Mesenchymal stem cell (in vitro differentiated cells and primary cell): ENCODE results near the gene FMN2.

Experiments
- DNase-seq: peaks from one replicate; pipeline ENCODE4 v3.0.0-alpha.2; 2013
- H2AFZ ChIP-seq: one replicate; pipeline ENCODE4 v1.6.1; 2013; ENCODE audit warnings: low read depth, mild to moderate bottlenecking, control low read depth, inconsistent platforms, low read length, moderate library complexity
- H2AK5ac ChIP-seq: 2 replicates; pipeline ENCODE4 v1.6.1; 2013; ENCODE audit warnings: low read length, moderate library complexity, mild to moderate bottlenecking, inconsistent platforms; ENCODE audit not compliant: severe bottlenecking
- H2BK120ac ChIP-seq: one replicate; pipeline ENCODE4 v1.6.1; 2013; ENCODE audit warnings: low read depth, mild to moderate bottlenecking, inconsistent platforms, low read length, moderate library complexity
- H2BK12ac ChIP-seq, 2 experiments: one replicate each; pipeline ENCODE4 v1.6.1; 2013; ENCODE audit warnings: inconsistent platforms in 2 of 2, low read length in 2 of 2, mild to moderate bottlenecking in 2 of 2, moderate library complexity in 2 of 2, control low read depth in 1 of 2
- H2BK15ac ChIP-seq: one replicate; pipeline ENCODE4 v1.6.1; 2013; ENCODE audit warnings: mild to moderate bottlenecking, low read depth, inconsistent platforms; ENCODE audit not compliant: poor library complexity, severe bottlenecking
- H2BK5ac ChIP-seq: 2 replicates; pipeline ENCODE4 v1.6.1; 2013; ENCODE audit warnings: low read depth, mild to moderate bottlenecking, low read length, control low read depth, inconsistent platforms; ENCODE audit not compliant: poor library complexity, severe bottlenecking
- H3K14ac ChIP-seq, 2 experiments: one replicate each; pipeline ENCODE4 v1.6.1; 2013; ENCODE audit warnings: inconsistent platforms in 2 of 2, low read length in 2 of 2, control low read depth in 1 of 2, mild to moderate bottlenecking in 1 of 2, moderate library complexity in 1 of 2
- H3K18ac ChIP-seq, 2 experiments: one replicate each; pipeline ENCODE4 v1.6.1; 2013; ENCODE audit warnings: inconsistent platforms in 2 of 2, low read length in 2 of 2, control low read depth in 1 of 2, low read depth in 1 of 2, mild to moderate bottlenecking in 1 of 2
- H3K23ac ChIP-seq, 2 experiments: one replicate each; pipeline ENCODE4 v1.6.1; 2013; ENCODE audit warnings: inconsistent platforms in 2 of 2, low read length in 2 of 2, mild to moderate bottlenecking in 2 of 2, moderate library complexity in 2 of 2, control low read depth in 1 of 2
- H3K27ac ChIP-seq: 2 replicates; pipeline ENCODE4 v1.5.1; 2013; ENCODE audit warnings: mild to moderate bottlenecking, moderate library complexity, low read length, control low read depth, inconsistent platforms; ENCODE audit not compliant: poor library complexity, severe bottlenecking
- H3K27me3 ChIP-seq, 2 experiments: 2 replicates each; pipeline versions ENCODE4 v1.6.1 to v1.7.0; 2013; ENCODE audit warnings: low read length in 2 of 2, mild to moderate bottlenecking in 2 of 2, moderate library complexity in 2 of 2, control low read depth in 1 of 2, inconsistent platforms in 1 of 2; ENCODE audit not compliant: control insufficient read depth in 1 of 2, insufficient read depth in 1 of 2
- H3K36me3 ChIP-seq, 2 experiments: 2 replicates each; pipeline versions ENCODE4 v1.6.1 to v1.7.0; 2013; ENCODE audit warnings: low read length in 2 of 2, control low read depth in 1 of 2, inconsistent platforms in 1 of 2, low read depth in 1 of 2, mild to moderate bottlenecking in 1 of 2; ENCODE audit not compliant: insufficient read depth in 2 of 2, control insufficient read depth in 1 of 2
- H3K4ac ChIP-seq, 2 experiments: one replicate each; pipeline ENCODE4 v1.6.1; 2013; ENCODE audit warnings: inconsistent platforms in 2 of 2, low read length in 2 of 2, mild to moderate bottlenecking in 2 of 2, moderate library complexity in 2 of 2, control low read depth in 1 of 2, low read depth in 1 of 2
- H3K4me1 ChIP-seq: 2 replicates; pipeline ENCODE4 v1.6.1; 2013; ENCODE audit warnings: low read depth, low read length, control low read depth; ENCODE audit not compliant: control insufficient read depth, insufficient read depth
- H3K4me2 ChIP-seq: 2 replicates; pipeline ENCODE4 v1.6.1; 2013; ENCODE audit warnings: low read length, mild to moderate bottlenecking, inconsistent platforms; ENCODE audit not compliant: poor library complexity, severe bottlenecking
- H3K4me3 ChIP-seq, 2 experiments: 2 replicates each; pipeline versions ENCODE4 v1.5.1 to v1.7.0; 2013; ENCODE audit warnings: low read length in 2 of 2, mild to moderate bottlenecking in 2 of 2, control low read depth in 1 of 2, low read depth in 1 of 2; ENCODE audit not compliant: insufficient read depth in 1 of 2
- H3K79me1 ChIP-seq: replicated peaks from 2 replicates; pipeline ENCODE4 v1.6.1; 2013; ENCODE audit warnings: mild to moderate bottlenecking, control low read depth, low read length, inconsistent platforms; ENCODE audit not compliant: poor library complexity, severe bottlenecking
- H3K9ac ChIP-seq: 2 replicates; pipeline ENCODE4 v1.7.0; 2013; ENCODE audit warnings: mild to moderate bottlenecking, low read length, moderate library complexity
- H3K9me3 ChIP-seq: 2 replicates; pipeline ENCODE4 v1.7.0; 2013; ENCODE audit warnings: mild to moderate bottlenecking, low read length; ENCODE audit not compliant: control insufficient read depth
- H4K8ac ChIP-seq: one replicate; pipeline ENCODE4 v1.6.1; 2013; ENCODE audit warnings: inconsistent platforms, mild to moderate bottlenecking, low read length, moderate library complexity
- H4K91ac ChIP-seq: one replicate; pipeline ENCODE4 v1.6.1; 2013; ENCODE audit warnings: mild to moderate bottlenecking, low read length, inconsistent platforms
- WGBS: methylation state at CpG from one replicate; pipeline ENCODE4 v1.1.7; 2013; ENCODE audit warnings: mixed read lengths; 5-methylcytosine and 5-hydroxymethylcytosine counted together

The FMN2 gene

GRCh38 chr1:240508201-240508600 is 416.5 kb downstream of the FMN2 start:
- H3K36me3 ChIP-seq: peaks cover 0 to 4% of the 10 kb centered on the region in 2 experiments
- H2BK12ac ChIP-seq: no peak overlapping the region
- no peak overlapping the region for H2BK5ac ChIP-seq
- H2AFZ ChIP-seq: no peak overlapping the region
- no peak overlapping the region for H3K9ac ChIP-seq
- H3K4me1 ChIP-seq: no peaks in the 10 kb centered on the region
- DNase-seq: no peak
- H3K27me3 ChIP-seq: no peaks in the 10 kb centered on the region
- no peak overlapping the region for H4K8ac ChIP-seq
- no peak overlapping the region for H3K18ac ChIP-seq
- H3K27ac ChIP-seq: no peak overlapping the region
- H2AK5ac ChIP-seq: no peak overlapping the region
- H3K14ac ChIP-seq: no peak overlapping the region
- H3K4ac ChIP-seq: no peak overlapping the region
- no peak overlapping the region for H2BK120ac ChIP-seq
- H3K79me1 ChIP-seq: no peaks in the 10 kb centered on the region
- no peaks in the 10 kb centered on the region for H3K9me3 ChIP-seq
- H4K91ac ChIP-seq: no peak overlapping the region
- H2BK15ac ChIP-seq: no peak overlapping the region
- WGBS: 67% methylated on average over 1 of the region's 3 CpGs
- no peak overlapping the region for H3K4me2 ChIP-seq
- H3K4me3 ChIP-seq: no peak overlapping the region
- no peak overlapping the region for H3K23ac ChIP-seq

- Histone ChIP-seq H3K79me1 (no peaks in the 10 kb centered on the region), H3K36me3 (no peaks in the 10 kb centered on the region), H2BK120ac (no peak overlapping the region), H3K4me1 (no peaks in the 10 kb centered on the region), H4K8ac (peak overlapping the region; percentile 37), H3K14ac (no peak overlapping the region), H3K27me3 (no peaks in the 10 kb centered on the region), H3K23ac (no peak overlapping the region), H2AK5ac (no peak overlapping the region), H2BK5ac (no peak overlapping the region), H3K9ac (no peak overlapping the region), H3K18ac (no peak overlapping the region), H3K4me3 (peak overlapping the region in 1 of 2 experiments; percentile 42), H2BK12ac (no peak overlapping the region), H3K4me2 (no peak overlapping the region), H3K9me3 (no peaks in the 10 kb centered on the region), H2AFZ (no peak overlapping the region), H3K4ac (no peak overlapping the region), H4K91ac (no peak overlapping the region), H3K27ac (no peak overlapping the region), H2BK15ac (no peak overlapping the region)
- WGBS: 53% methylated on average over 1 of the region's 2 CpGs
- no peak for DNase-seq
These were observed 417.3 kb downstream of the FMN2 start for GRCh38 chr1:240508950-240509349.

- H2BK15ac ChIP-seq: no peak overlapping the region
- no peak for DNase-seq
These were observed 420.1 kb downstream of the FMN2 start for GRCh38 chr1:240511789-240512188.

GRCh38 chr1:240515505-240515904 is 423.8 kb downstream of the FMN2 start:
- Histone ChIP-seq H3K36me3 (peaks cover 0 to 4% of the 10 kb centered on the region in 2 experiments), H2BK15ac (no peak overlapping the region), H2BK12ac (no peak overlapping the region), H3K27ac (peak overlapping the region; percentile 91), H3K4me1 (peaks cover 4% of the 10 kb centered on the region), H3K4me3 (no peak overlapping the region), H3K23ac (no peak overlapping the region), H4K91ac (no peak overlapping the region), H3K9ac (no peak overlapping the region), H4K8ac (no peak overlapping the region), H2AK5ac (no peak overlapping the region), H2AFZ (no peak overlapping the region), H3K18ac (no peak overlapping the region), H3K79me1 (no peaks in the 10 kb centered on the region), H3K9me3 (no peaks in the 10 kb centered on the region), H3K4ac (no peak overlapping the region), H3K27me3 (no peaks in the 10 kb centered on the region), H2BK120ac (no peak overlapping the region), H3K14ac (no peak overlapping the region), H2BK5ac (peak overlapping the region; percentile 92), H3K4me2 (peak overlapping the region; percentile 33)
- 7% methylated on average over 1 of the region's 1 CpG for WGBS
- peak; percentile 24 for DNase-seq

More at GRCh38 chr1:240511789-240512188, 420.1 kb downstream of the FMN2 start:
- Histone ChIP-seq H3K23ac (no peak overlapping the region), H3K9me3 (no peaks in the 10 kb centered on the region), H3K27me3 (no peaks in the 10 kb centered on the region), H3K18ac (no peak overlapping the region), H2BK12ac (no peak overlapping the region), H3K36me3 (no peaks in the 10 kb centered on the region), H3K27ac (no peak overlapping the region), H4K8ac (no peak overlapping the region), H3K9ac (no peak overlapping the region), H2AK5ac (peak overlapping the region; percentile 13), H3K4ac (no peak overlapping the region), H3K4me3 (no peak overlapping the region), H3K4me2 (no peak overlapping the region), H3K14ac (no peak overlapping the region), H2BK5ac (no peak overlapping the region), H3K4me1 (peaks cover 4% of the 10 kb centered on the region), H2AFZ (no peak overlapping the region), H2BK120ac (no peak overlapping the region), H3K79me1 (no peaks in the 10 kb centered on the region), H4K91ac (no peak overlapping the region)
